AG09309 (cell line): Measurements from ENCODE around the gene SURF2.

ENCODE experiments used
- DNase-seq: peaks from one replicate; pipeline ENCODE4 v3.0.0-alpha.2; 2010; ENCODE audit warnings: low read depth
- H3K4me3 ChIP-seq: 2 replicates; pipeline ENCODE4 v1.5.1; 2011; ENCODE audit warnings: mild to moderate bottlenecking, low read depth, low read length, moderate library complexity; ENCODE audit not compliant: control insufficient read depth
- TF ChIP-seq, protein P1 (sequence below): IDR thresholded peaks from 2 replicates; pipeline ENCODE4 v1.5.1; 2011; ENCODE audit warnings: mild to moderate bottlenecking, low read depth, low read length, inconsistent platforms; ENCODE audit not compliant: insufficient read depth, control insufficient read depth; ENCODE audit errors: missing control alignments

SURF2 gene

DNA sequence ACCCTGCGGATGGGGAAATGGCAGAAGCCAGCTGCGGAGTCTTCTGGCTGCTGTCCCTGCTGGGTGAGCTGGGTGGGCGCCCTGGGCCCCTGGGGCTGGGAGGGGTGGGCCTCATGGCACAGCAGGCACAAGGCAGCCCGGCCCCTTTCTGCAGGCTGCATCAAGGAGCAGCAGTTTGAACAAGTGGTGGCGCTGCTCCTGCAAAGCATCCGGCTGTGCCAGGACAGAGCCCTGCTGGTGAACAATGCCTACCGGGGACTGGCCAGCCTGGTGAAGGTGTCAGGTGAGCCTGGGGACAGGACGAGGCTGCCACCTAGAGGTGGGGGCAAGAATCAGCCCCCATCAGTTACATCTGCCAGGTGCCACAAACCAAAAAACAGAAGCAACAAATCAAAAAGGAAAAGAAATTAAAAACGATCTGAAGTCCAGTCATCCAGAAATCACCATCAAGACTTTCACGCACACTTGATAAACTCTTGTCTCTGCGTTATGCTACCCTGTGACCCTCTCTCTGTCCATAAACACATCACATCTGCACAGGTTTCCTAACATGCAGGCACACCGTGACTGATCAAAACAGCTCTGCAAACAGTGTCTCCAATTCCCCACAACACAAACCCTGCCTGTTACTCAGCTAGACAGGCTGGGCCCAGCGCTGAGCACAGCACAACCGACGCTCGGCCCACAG lies 47.6 kb downstream of the SURF2 start:
- DNase-seq, result no peak
- TF ChIP-seq, protein P1, sequence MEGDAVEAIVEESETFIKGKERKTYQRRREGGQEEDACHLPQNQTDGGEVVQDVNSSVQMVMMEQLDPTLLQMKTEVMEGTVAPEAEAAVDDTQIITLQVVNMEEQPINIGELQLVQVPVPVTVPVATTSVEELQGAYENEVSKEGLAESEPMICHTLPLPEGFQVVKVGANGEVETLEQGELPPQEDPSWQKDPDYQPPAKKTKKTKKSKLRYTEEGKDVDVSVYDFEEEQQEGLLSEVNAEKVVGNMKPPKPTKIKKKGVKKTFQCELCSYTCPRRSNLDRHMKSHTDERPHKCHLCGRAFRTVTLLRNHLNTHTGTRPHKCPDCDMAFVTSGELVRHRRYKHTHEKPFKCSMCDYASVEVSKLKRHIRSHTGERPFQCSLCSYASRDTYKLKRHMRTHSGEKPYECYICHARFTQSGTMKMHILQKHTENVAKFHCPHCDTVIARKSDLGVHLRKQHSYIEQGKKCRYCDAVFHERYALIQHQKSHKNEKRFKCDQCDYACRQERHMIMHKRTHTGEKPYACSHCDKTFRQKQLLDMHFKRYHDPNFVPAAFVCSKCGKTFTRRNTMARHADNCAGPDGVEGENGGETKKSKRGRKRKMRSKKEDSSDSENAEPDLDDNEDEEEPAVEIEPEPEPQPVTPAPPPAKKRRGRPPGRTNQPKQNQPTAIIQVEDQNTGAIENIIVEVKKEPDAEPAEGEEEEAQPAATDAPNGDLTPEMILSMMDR, result peak; percentile 52
- H3K4me3 ChIP-seq, result no peak overlapping the region

DNA sequence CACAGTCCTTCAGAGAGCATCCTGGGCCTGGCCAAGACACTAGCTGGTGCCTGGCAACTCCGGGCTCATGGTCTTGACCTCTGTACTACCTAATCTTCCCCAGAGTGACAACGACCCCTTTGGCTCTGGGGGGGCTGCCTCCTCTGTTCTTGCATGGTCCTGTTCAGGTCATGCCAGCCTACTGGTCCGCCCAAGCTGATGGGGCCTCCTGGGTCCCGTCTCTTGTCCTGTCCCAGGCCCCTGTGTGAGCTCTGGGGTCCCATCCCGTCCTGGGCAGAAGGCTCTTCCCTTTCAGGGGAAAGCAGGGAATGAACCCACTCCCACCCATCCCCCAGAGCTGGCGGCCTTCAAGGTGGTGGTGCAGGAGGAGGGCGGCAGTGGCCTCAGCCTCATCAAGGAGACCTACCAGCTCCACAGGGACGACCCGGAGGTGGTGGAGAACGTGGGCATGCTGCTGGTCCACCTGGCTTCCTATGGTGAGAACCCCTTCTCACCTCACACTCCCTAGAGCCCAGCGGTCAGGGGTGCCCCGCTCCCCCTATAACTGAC lies 48.2 kb downstream of the SURF2 start:
- DNase-seq, result no peak
- TF ChIP-seq, protein P1, result no peak
- no peak overlapping the region for H3K4me3 ChIP-seq

DNA sequence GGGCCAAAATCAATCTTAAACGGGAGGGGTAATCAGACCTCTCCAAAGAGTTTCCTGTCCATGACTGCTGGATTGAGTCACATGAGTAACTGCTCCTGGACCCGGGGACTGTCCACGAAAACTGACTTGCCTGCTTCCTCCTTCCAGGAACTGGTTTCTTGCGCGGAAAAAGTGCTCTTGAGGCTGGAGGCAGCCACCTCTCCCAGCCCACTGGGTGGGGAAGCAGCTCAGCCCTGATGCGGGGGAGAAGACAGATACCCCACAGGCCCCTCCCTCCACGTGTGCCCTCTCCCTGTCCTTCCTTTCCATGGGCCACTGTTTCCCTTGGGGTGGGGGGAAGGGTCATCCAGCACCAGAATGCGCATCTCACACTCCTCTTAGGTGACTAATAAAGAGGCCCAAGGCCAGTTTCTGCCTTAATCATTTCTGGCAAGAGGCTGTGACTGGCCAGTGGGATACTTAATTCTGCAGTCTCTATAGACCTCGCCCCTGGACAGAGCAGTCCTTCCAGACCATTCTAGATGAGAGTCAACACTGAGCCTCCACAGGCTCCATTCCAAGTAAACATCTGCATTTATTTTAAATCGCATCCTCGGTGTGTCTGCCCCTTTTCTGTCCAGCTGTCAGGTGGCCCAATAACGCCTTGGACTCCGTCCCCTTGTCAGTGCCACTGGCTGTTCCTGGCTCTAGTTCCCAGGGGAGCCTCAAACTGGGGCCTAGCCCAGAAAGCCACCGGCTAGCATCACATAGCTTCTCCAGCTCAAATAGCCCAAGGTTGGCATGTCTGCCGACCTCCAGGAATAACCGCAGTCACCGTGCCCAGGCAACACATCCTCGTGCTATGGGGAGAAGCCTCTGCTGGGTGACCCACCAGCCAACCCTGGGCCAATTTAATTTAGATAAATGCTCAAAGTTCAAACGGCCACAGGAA lies 49.4 kb downstream of the SURF2 start:
- no peak for DNase-seq
- TF ChIP-seq, protein P1, result no peak
- no peak overlapping the region for H3K4me3 ChIP-seq

DNA sequence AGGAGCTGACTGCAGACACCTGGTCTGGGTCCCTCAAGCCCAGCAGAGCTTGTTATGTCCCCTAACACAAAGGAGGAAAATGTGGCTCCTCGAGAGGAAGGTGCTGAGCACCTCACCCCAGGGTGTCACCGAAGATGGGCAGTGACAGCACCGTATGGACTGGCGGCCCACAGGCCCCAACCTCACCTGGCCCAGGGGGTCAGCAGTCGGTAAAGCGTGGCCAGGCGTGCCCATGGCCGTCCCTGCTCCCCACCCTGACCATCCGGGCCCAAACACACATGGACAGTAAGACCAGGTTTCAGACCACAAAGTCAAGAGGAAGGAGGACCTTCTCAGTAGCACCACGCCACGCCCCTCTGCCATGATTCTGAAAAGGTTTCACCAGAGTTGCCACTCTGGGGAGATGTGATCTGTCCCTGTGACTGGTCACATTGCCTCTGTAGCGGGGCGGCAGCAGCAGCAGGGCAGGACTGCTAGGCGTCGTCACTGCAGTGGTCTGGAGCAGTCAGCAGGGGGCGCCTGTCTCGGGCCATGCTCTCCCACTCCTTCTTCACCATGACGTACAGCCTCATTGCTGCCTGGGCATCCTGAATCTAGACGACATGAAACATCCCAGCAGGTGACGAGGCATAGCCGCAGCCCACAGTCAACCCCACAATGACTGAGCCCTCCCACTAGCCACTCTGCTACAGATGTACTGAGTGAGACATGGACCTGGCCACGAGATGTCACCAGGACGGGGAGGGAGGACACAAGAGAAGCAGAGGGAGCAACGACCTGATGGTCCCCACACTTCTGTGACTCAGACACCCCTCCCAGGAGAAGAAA lies 50.3 kb downstream of the SURF2 start:
- DNase-seq, result no peak

DNA sequence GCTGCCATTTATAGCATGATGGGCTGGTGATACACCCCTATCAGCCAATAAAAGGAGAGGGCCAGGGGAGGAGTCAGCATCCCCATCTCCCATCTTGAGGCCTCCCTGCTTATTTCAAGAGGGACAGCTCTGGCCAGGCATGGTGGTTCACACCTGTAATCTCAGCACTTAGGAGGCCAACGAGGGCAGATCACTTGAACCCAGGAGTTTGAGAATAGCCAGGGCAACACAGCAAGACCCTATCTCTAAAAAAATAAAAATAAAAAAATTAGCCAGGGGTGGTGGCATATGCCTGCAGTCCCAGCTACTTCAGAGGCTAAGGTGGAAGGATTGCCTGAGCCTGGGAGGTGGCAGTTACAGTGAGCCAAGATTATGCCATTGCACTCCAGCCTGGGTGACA lies 51.7 kb downstream of the SURF2 start:
- TF ChIP-seq, protein P1, result no peak
- no peak for DNase-seq
- no peak overlapping the region for H3K4me3 ChIP-seq

More for the DNA sequence above, 50.3 kb downstream of the SURF2 start:
- H3K4me3 ChIP-seq, result no peak overlapping the region
- TF ChIP-seq, protein P1, result peak; percentile 95
